ENCODE results near the gene KSR2.

The KSR2 gene

DNA sequence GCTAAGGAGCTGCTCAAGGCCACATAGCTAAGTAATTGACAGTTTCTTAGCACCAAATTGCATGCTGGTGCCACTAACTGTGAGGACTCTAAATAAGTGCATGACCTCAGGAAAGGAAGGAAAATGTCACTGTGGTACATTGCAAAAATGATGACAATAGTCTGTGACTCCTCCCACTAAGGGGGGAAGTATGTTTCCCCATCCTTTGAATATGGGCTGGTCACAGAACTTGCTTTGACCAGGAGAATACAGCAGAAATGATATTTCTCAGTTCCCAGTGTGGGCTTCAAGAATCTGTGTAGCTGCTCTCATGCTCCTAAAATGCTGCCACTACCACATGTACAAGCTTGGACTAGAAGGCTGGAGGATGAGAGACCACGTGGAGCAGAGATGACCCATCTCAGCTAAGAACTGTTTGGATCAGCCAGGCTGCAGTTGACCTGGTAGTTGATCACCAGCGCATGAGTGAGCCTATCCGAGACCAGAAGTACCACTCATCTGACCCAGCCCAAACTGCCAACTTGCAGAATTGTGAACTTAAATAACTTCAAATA lies 565.1 kb downstream of the KSR2 start:
- H3K4me3 ChIP-seq (ENCODE audit: control insufficient read depth, low read depth, low read length), result no peak overlapping the region
- TF ChIP-seq, protein P1, sequence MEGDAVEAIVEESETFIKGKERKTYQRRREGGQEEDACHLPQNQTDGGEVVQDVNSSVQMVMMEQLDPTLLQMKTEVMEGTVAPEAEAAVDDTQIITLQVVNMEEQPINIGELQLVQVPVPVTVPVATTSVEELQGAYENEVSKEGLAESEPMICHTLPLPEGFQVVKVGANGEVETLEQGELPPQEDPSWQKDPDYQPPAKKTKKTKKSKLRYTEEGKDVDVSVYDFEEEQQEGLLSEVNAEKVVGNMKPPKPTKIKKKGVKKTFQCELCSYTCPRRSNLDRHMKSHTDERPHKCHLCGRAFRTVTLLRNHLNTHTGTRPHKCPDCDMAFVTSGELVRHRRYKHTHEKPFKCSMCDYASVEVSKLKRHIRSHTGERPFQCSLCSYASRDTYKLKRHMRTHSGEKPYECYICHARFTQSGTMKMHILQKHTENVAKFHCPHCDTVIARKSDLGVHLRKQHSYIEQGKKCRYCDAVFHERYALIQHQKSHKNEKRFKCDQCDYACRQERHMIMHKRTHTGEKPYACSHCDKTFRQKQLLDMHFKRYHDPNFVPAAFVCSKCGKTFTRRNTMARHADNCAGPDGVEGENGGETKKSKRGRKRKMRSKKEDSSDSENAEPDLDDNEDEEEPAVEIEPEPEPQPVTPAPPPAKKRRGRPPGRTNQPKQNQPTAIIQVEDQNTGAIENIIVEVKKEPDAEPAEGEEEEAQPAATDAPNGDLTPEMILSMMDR (conservative IDR thresholded peaks at IDR 0.05; ENCODE audit: control insufficient read depth, insufficient read depth, low read depth, low read length), result no peak
- DNase-seq (ENCODE audit: low read depth), result no peak
